ENCODE measurements around the gene GCAT.

The GCAT gene

DNA sequence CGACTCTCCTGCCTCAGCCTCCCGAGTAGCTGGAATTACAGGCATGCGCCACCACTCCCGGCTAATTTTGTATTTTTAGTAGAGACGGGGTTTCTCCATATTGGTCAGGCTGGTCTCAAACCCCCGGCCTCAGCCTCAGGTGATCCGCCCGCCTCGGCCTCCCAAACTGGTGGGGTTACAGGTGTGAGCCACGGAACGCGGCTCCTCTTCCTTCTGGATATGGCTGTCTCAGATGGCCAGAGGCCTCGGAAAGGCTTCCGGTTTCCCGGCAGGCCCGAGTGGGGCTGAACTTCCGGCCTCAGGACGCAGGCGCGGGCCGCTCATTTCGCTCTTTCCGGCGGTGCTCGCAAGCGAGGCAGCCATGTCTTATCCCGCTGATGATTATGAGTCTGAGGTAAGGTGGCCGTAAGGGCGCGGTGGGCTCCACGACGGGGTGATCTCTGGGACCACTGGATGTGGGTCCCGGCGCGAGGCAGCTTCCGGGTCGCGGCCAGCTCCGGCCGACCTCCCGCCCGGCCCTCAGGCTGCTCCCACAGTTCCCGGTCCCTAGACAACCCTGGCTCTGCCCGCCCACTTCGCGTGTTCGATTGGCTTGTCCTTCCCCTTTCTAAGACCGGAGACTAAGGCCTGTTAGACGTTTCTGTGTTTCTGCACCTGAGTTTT lies 41.5 kb downstream of the GCAT start, which contains the start of gene EIF3L:
TSS of gene EIF3L (plus strand) at position 331 of the 663 bp plus-strand sequence. CDS start at position 362, 31 bp downstream.
- H3K4me3 ChIP-seq (ENCODE audit: low read depth, low read length) = peak within 1 kb of the TSS; percentile 94
- in situ Hi-C loops (cut with HindIII; ENCODE audit: low sequenced_read_pairs) = no loop called here
- no peak for TF ChIP-seq CTCF (IDR thresholded peaks at IDR 0.05; ENCODE audit: low read depth, low read length, missing control alignments)
- DNase-seq (ENCODE audit: low read depth) = peak; percentile 59

- in situ Hi-C loops (cut with HindIII; ENCODE audit: low sequenced_read_pairs) = no loop called here
- no peak for TF ChIP-seq CTCF (IDR thresholded peaks at IDR 0.05; ENCODE audit: low read depth, low read length, missing control alignments)
- DNase-seq (ENCODE audit: low read depth) = no peak
- no peak overlapping the region for H3K4me3 ChIP-seq (ENCODE audit: low read depth, low read length)
Observed at GRCh38 chr22:37850801-37851200, 43.1 kb downstream of the GCAT start.

DNA sequence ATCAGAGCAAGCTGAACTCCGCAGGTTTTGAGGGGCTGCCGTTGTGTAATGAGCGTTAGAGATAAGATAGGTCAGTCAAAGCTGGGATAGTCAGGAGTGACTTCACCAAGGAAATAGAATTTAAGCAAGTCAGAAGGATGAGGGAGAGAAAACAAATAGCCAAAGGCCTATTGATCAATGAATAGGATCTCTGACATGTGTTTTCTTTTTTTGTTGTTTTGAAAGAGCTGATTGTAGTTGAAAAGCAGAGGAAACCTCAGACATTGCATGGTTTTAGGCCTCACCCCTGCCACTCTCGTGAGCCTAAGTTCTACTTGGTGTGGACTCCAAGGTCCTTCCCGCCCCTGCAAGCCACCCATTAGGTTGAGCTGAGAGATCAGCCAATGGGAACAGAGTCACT lies 44.7 kb downstream of the GCAT start:
- in situ Hi-C loops (cut with HindIII; ENCODE audit: low sequenced_read_pairs) = no loop called here
- no peak for TF ChIP-seq CTCF (IDR thresholded peaks at IDR 0.05; ENCODE audit: low read depth, low read length, missing control alignments)
- no peak overlapping the region for H3K4me3 ChIP-seq (ENCODE audit: low read depth, low read length)
- DNase-seq (ENCODE audit: low read depth) = no peak

GRCh38 chr22:37854946-37855345 lies 47.2 kb downstream of the GCAT start:
- TF ChIP-seq CTCF (IDR thresholded peaks at IDR 0.05; ENCODE audit: low read depth, low read length, missing control alignments) = no peak
- no peak for DNase-seq (ENCODE audit: low read depth)
- H3K4me3 ChIP-seq (ENCODE audit: low read depth, low read length) = no peak overlapping the region
- in situ Hi-C loops (cut with HindIII; ENCODE audit: low sequenced_read_pairs) = no loop called here

GRCh38 chr22:37855462-37855861 lies 47.7 kb downstream of the GCAT start:
- no peak overlapping the region for H3K4me3 ChIP-seq (ENCODE audit: low read depth, low read length)
- no peak for DNase-seq (ENCODE audit: low read depth)
- no peak for TF ChIP-seq CTCF (IDR thresholded peaks at IDR 0.05; ENCODE audit: low read depth, low read length, missing control alignments)
- in situ Hi-C loops (cut with HindIII; ENCODE audit: low sequenced_read_pairs) = no loop called here

GRCh38 chr22:37860796-37861421 lies 53.2 kb downstream of the GCAT start:
- H3K4me3 ChIP-seq (ENCODE audit: low read depth, low read length) = no peak overlapping the region
- no peak for TF ChIP-seq CTCF (IDR thresholded peaks at IDR 0.05; ENCODE audit: low read depth, low read length, missing control alignments)
- DNase-seq (ENCODE audit: low read depth) = no peak
- in situ Hi-C loops (cut with HindIII; ENCODE audit: low sequenced_read_pairs) = loop anchor here (5.0 kb wide), 1 partner anchor 44 kb away; no protein-coding TSS in a partner anchor
